22Rv1 (cell line): Measurements from ENCODE around the gene LRRIQ4.

Experiments used
- H3K27ac ChIP-seq: fragments of 450-650 bp; 2 replicates; pipeline ENCODE4 v1.5.1; 2017
- CTCF ChIP-seq: fragments of 450-650 bp; IDR thresholded peaks from 2 replicates; pipeline ENCODE4 v1.5.1; 2017; ENCODE audit warnings: mild to moderate bottlenecking
- ZFX ChIP-seq: fragments of 450-650 bp; IDR thresholded peaks from 2 replicates; pipeline ENCODE4 v1.6.1; 2017; ENCODE audit warnings: antibody characterized with exemption, borderline replicate concordance

Gene LRRIQ4

GRCh38 chr3:169861871-169862270 is 49.2 kb downstream of the LRRIQ4 start:
- no peak overlapping the region for H3K27ac ChIP-seq
- TF ChIP-seq CTCF (no peak), ZFX (no peak)

GRCh38 chr3:169863458-169863899 is 50.8 kb downstream of the LRRIQ4 start:
- TF ChIP-seq CTCF (peak; percentile 93), ZFX (no peak)
- H3K27ac ChIP-seq = no peak overlapping the region

- no peak overlapping the region for H3K27ac ChIP-seq
- TF ChIP-seq ZFX (no peak), CTCF (no peak)
Measured at GRCh38 chr3:169864270-169864669, 51.6 kb downstream of the LRRIQ4 start.

GRCh38 chr3:169865176-169865767 is 52.6 kb downstream of the LRRIQ4 start:
- no peak for TF ChIP-seq ZFX
- TF ChIP-seq CTCF = no peak
- H3K27ac ChIP-seq = no peak overlapping the region

- no peak overlapping the region for H3K27ac ChIP-seq
- TF ChIP-seq CTCF (no peak), ZFX (no peak)
Measured at GRCh38 chr3:169867584-169868210, 55.0 kb downstream of the LRRIQ4 start.

- H3K27ac ChIP-seq = no peak overlapping the region
- TF ChIP-seq ZFX (no peak), CTCF (no peak)
Measured at GRCh38 chr3:169868369-169868768, 55.7 kb downstream of the LRRIQ4 start.

- H3K27ac ChIP-seq = peak within 1 kb of the TSS; percentile 27; the same call in 1 of the 2 replicates
- TF ChIP-seq ZFX (no peak), CTCF (no peak)
Measured at GRCh38 chr3:169869484-169870220, 57.0 kb downstream of the LRRIQ4 start, which contains the start of gene LRRC31. Gene LRRC31 (minus strand): TSS chr3:169869935. CDS start chr3:169869807, 128 bp downstream.
